Measurements from ENCODE around the gene GALR2. TPM values are rescaled to one million over a fixed set of nuclear protein-coding genes. Genes with fewer than 3 reads are reported as not detected.

The GALR2 gene
- polyA plus RNA-seq, 2 of the 4 experiments (the other 2 are of a cell fraction), result 0.32 to 0.44 TPM

GRCh38 chr17:76091526-76092286 lies 17.1 kb downstream of the GALR2 start:
- WGBS (ENCODE audit: missing lambda C conversion rate), result 87% methylated on average over 23 of the region's 23 CpGs
- POLR2A ChIA-PET, result interaction anchor here (0.6 kb wide), 1 partner anchor 306 kb away, joined by 3 read pairs; no protein-coding TSS in a partner anchor
- Histone ChIP-seq H3K4me1 (no peaks in the 10 kb centered on the region), H3K9me3 (no peaks in the 10 kb centered on the region), H3K27ac (no peak overlapping the region), H3K4me2 (no peak overlapping the region), H3K4me3 (no peak overlapping the region)
- no peak for DNase-seq (ENCODE audit: low read depth in 1 of 2, low spot score in 1 of 2)
- TF ChIP-seq MYC (IDR thresholded peaks at IDR 0.05; ENCODE audit: borderline replicate concordance, low read length), result no peak
- TF ChIP-seq E2F6 (IDR thresholded peaks at IDR 0.05; ENCODE audit: borderline replicate concordance, low read depth), result no peak
- TF ChIP-seq USF2 (IDR thresholded peaks at IDR 0.05), result no peak
- TF ChIP-seq NR3C1 (IDR thresholded peaks at IDR 0.05), result no peak
- no peak for TF ChIP-seq EHF (CRISPR knock-in tag; IDR thresholded peaks at IDR 0.05)
- TF ChIP-seq RFX5 (IDR thresholded peaks at IDR 0.05), result no peak
- TF ChIP-seq RAD21 (conservative IDR thresholded peaks at IDR 0.05 in 1 of 2, IDR thresholded peaks at IDR 0.05 in 1 of 2), result no peak
- no peak for TF ChIP-seq KDM1A (IDR thresholded peaks at IDR 0.05; ENCODE audit: low read depth)
- ATAC-seq, result no peak
- CTCF ChIA-PET, result interaction anchor here (0.5 to 3.4 kb wide), 7 partner anchors 12 to 188 kb away, joined by 3 to 12 read pairs (median 4); partner anchors contain the start of gene EXOC7
- FAIRE-seq, result no peak

- 96% methylated on average over 20 of the region's 20 CpGs for WGBS (ENCODE audit: missing lambda C conversion rate)
- FAIRE-seq, result no peak
- no peak overlapping the region for H3K4me3 ChIP-seq
Observed at GRCh38 chr17:76092526-76093413, 18.2 kb downstream of the GALR2 start.

More at GRCh38 chr17:76092526-76093413, 18.2 kb downstream of the GALR2 start:
- no peak for TF ChIP-seq MAX (IDR thresholded peaks at IDR 0.05)
- no peak for TF ChIP-seq JUN (IDR thresholded peaks at IDR 0.05)
- no peak for TF ChIP-seq BCL3 (IDR thresholded peaks at IDR 0.05)
- TF ChIP-seq EHMT2 (IDR thresholded peaks at IDR 0.05; ENCODE audit: low read depth), result no peak
- TF ChIP-seq HOXA7 (CRISPR knock-in tag; IDR thresholded peaks at IDR 0.05), result no peak
- no peak for TF ChIP-seq FOSL2 (IDR thresholded peaks at IDR 0.05)
- no peak for TF ChIP-seq FOSL2 (CRISPR knock-in tag; IDR thresholded peaks at IDR 0.05)
- no peak for TF ChIP-seq CHD2 (IDR thresholded peaks at IDR 0.05; ENCODE audit: low read length, partially characterized antibody)
- no peak for TF ChIP-seq CHD4 (IDR thresholded peaks at IDR 0.05; ENCODE audit: borderline replicate concordance)
- no peak for TF ChIP-seq FOSB (CRISPR knock-in tag; IDR thresholded peaks at IDR 0.05)
- TF ChIP-seq PBX3 (IDR thresholded peaks at IDR 0.05), result no peak
- TF ChIP-seq ZFP36 (IDR thresholded peaks at IDR 0.05; ENCODE audit: borderline replicate concordance, partially characterized antibody), result no peak
- TF ChIP-seq RCOR1 (IDR thresholded peaks at IDR 0.05; ENCODE audit: low read depth, low read length), result no peak
- no peak for TF ChIP-seq ZNF302 (CRISPR knock-in tag; IDR thresholded peaks at IDR 0.05)
- TF ChIP-seq USF2 (IDR thresholded peaks at IDR 0.05), result no peak
- TF ChIP-seq PHF8 (IDR thresholded peaks at IDR 0.05; ENCODE audit: borderline replicate concordance, low read depth), result no peak
- Histone ChIP-seq H3K4me2 (no peak overlapping the region), H3K27ac (no peak overlapping the region), H3K9me3 (no peaks in the 10 kb centered on the region), H3K4me1 (no peaks in the 10 kb centered on the region)
- ChIA-PET POLR2A (no interaction called here), CTCF (interaction anchor here (0.5 to 3.4 kb wide), 12 partner anchors 9 to 188 kb away, joined by 3 to 12 read pairs (median 6); partner anchors contain the start of genes EXOC7, GALR2 and MRPL38)
- no peak for DNase-seq (ENCODE audit: low read depth in 1 of 2, low spot score in 1 of 2)
- no peak for ATAC-seq

Measured in A549 (cell line).